ENCODE results near the gene ENTPD2. TPM values are rescaled to one million over a fixed set of nuclear protein-coding genes. Genes with fewer than 3 reads are reported as not detected.

Gene ENTPD2
- total and polyA plus RNA-seq, 10 of the 15 experiments (the other 5 are each of a cell fraction or from before 2014, with no cell fraction given), result 0.15 to 1.8 (median 0.65) TPM; not detected in 2

- TF ChIP-seq, protein P1, sequence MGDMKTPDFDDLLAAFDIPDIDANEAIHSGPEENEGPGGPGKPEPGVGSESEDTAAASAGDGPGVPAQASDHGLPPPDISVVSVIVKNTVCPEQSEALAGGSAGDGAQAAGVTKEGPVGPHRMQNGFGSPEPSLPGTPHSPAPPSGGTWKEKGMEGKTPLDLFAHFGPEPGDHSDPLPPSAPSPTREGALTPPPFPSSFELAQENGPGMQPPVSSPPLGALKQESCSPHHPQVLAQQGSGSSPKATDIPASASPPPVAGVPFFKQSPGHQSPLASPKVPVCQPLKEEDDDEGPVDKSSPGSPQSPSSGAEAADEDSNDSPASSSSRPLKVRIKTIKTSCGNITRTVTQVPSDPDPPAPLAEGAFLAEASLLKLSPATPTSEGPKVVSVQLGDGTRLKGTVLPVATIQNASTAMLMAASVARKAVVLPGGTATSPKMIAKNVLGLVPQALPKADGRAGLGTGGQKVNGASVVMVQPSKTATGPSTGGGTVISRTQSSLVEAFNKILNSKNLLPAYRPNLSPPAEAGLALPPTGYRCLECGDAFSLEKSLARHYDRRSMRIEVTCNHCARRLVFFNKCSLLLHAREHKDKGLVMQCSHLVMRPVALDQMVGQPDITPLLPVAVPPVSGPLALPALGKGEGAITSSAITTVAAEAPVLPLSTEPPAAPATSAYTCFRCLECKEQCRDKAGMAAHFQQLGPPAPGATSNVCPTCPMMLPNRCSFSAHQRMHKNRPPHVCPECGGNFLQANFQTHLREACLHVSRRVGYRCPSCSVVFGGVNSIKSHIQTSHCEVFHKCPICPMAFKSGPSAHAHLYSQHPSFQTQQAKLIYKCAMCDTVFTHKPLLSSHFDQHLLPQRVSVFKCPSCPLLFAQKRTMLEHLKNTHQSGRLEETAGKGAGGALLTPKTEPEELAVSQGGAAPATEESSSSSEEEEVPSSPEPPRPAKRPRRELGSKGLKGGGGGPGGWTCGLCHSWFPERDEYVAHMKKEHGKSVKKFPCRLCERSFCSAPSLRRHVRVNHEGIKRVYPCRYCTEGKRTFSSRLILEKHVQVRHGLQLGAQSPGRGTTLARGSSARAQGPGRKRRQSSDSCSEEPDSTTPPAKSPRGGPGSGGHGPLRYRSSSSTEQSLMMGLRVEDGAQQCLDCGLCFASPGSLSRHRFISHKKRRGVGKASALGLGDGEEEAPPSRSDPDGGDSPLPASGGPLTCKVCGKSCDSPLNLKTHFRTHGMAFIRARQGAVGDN (IDR thresholded peaks at IDR 0.05), result no peak
- TF ChIP-seq ELK1 (IDR thresholded peaks at IDR 0.05; ENCODE audit: low read depth, low read length), result no peak
- TF ChIP-seq DPF2 (IDR thresholded peaks at IDR 0.05), result no peak
- no peak for TF ChIP-seq ZZZ3 (IDR thresholded peaks at IDR 0.05; ENCODE audit: control insufficient read depth, insufficient read length, low read depth)
- TF ChIP-seq STAT1 (conservative IDR thresholded peaks at IDR 0.05), result no peak
- no peak for TF ChIP-seq HDGF (IDR thresholded peaks at IDR 0.05)
- TF ChIP-seq FOXK2 (IDR thresholded peaks at IDR 0.05), result no peak
- no peak for TF ChIP-seq MEF2A (IDR thresholded peaks at IDR 0.05; ENCODE audit: insufficient read depth, low read depth, low read length)
- TF ChIP-seq JUND (IDR thresholded peaks at IDR 0.05; ENCODE audit: low read depth, low read length), result no peak
- TF ChIP-seq RUNX3 (IDR thresholded peaks at IDR 0.05; ENCODE audit: low read length), result no peak
- TF ChIP-seq ESRRA (IDR thresholded peaks at IDR 0.05; ENCODE audit: low read length), result no peak
These were observed 42.7 kb downstream of the ENTPD2 start (continued) for GRCh38 chr9:137011156-137011555.
